ENCODE measurements around the gene ZBTB7C. TPM values are rescaled to one million over a fixed set of nuclear protein-coding genes. Genes with fewer than 3 reads are reported as not detected.
A peak's percentile ranks its signal among the peaks of the same experiment; 100 is the strongest.

The ZBTB7C gene
- polyA plus RNA-seq, 4 donors: 14.8 to 18.7 (median 17.2) TPM

GRCh38 chr18:48173557-48173956 is 235.6 kb downstream of the ZBTB7C start:
- DNase-seq (ENCODE audit: low read depth in 4 of 4, low spot score in 3 of 4): no peak

DNA sequence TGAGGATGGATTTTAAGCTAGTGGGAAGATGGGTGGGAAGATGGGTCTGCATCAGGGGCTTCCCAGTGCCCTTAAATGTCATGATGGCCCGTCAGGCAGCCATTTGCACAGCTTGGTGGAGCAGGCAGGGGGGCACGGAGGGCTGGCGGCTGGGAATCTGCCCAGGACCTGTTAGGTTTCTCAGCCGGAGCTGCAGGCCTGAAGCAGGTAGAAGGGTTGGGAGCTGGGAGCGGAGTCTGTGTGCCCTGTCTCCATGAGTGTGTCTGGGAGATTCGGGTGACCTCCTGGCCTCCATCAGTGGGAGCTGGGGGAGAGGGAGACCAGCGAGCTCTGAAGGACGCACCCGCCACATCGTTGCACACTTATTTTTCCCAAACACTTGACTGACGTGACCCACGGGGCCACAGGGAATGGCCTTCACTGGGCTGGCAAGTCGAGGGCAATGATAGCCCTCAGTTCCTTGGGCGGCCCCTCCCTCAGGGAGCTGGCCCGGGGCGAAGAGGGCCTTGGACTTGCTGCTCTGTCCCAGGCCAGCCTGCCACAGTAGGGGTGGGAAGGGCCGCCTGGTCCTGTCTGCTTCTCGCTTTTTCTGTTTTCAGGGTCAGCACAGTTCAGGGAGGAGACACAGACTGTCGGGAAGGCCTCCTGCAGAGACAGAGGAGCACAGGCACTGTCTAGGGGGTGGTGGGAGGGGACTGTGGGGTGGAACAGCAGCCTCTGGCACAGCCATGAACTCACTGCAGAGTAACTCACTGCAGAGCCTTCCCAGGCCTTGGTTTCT is 236.8 kb downstream of the ZBTB7C start:
- DNase-seq (ENCODE audit: low read depth in 4 of 4, low spot score in 3 of 4): no peak

GRCh38 chr18:48171490-48172188 is 237.5 kb downstream of the ZBTB7C start:
- DNase-seq (ENCODE audit: low read depth in 4 of 4, low spot score in 3 of 4): no peak

GRCh38 chr18:48170651-48171050 is 238.5 kb downstream of the ZBTB7C start:
- DNase-seq (ENCODE audit: low read depth in 4 of 4, low spot score in 3 of 4): no peak

DNA sequence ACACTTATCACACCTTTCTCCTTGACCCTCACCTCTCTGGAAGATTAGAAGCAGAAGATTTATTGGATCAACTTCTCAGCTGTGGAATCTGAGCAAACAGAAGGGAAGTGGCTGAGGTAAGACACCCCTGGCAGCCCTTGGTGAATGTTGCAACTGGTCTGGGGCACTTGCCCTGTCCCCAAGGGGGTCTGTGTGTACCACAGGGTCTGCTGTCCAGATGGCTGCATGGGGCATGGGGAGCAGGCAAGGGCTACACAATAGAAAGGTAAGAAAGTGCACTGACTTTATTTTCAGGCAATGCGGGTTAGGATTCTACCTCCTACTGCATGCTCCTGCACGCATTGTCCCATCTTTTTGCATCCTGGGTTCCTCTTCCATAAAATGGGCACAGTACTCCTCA is 240.3 kb downstream of the ZBTB7C start:
- no peak for DNase-seq (ENCODE audit: low read depth in 4 of 4, low spot score in 3 of 4)

DNA sequence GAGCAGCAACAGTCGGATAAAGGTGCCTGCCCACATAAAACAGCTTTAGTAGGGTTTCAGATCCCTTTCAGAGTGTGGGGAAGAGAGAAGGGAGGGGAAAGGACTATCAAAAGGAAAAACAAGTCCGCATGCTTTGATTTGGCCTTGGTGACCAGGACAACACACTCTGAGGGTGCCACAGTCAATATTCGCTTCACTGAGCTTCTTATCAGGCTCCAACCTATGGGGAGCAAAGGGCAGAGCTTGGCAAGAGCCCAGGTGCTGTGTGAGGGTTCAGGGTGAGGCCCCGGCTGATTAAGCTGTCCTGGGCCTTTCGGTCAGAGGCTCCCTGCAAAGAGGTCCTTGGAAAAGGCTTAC is 241.3 kb downstream of the ZBTB7C start:
- no peak for DNase-seq (ENCODE audit: low read depth in 4 of 4, low spot score in 3 of 4)

DNA sequence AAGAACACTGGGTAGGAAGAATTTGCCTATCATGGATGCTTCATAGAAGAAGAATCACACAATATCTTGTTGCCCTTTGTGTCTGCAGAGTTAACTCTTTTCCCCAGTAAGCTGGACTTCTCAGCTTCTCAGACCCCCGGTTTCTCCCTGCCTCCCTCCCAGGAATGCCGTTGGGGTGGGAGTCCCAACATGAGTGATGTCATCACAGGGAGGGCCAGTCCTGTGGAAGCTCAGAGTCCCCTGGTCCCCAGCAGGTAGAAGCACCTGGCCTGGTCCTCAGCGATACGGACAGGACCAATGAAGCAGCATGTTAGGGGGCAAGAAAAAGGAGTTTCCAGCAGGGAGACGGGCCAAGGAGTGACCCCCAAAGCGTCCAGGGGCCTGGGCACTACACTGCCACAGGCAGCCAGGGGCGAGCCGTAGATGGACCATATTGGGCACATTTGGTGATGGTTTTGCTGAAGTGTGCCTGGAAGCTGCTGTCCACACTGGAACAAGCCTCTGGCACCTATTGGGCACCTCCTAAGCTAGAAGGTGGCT is 242.8 kb downstream of the ZBTB7C start:
- no peak for DNase-seq (ENCODE audit: low read depth in 4 of 4, low spot score in 3 of 4)

- no peak for DNase-seq (ENCODE audit: low read depth in 4 of 4, low spot score in 3 of 4)
These were observed 243.9 kb downstream of the ZBTB7C start for GRCh38 chr18:48165111-48165866.

- no peak for DNase-seq (ENCODE audit: low read depth in 4 of 4, low spot score in 3 of 4)
These were observed 244.5 kb downstream of the ZBTB7C start for GRCh38 chr18:48164701-48165100.

DNA sequence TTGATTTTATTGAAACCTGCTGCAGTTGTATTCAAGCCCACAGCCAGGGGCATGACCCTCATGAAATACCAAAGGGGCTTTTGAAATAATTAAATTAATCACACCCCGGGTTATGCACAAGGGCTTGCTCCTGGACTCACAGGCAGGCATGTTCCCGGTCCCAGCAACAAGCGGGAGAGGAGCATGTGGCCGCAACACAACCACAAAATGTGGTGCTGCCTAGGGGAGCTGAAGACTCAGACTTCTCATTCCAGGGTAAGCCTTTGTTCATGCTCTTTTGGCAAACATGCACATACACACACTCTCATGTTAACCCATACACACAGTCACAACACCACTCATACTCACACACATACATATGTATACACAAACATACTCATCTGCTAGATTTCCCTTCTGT is 245.1 kb downstream of the ZBTB7C start:
- no peak for DNase-seq (ENCODE audit: low read depth in 4 of 4, low spot score in 3 of 4)

DNA sequence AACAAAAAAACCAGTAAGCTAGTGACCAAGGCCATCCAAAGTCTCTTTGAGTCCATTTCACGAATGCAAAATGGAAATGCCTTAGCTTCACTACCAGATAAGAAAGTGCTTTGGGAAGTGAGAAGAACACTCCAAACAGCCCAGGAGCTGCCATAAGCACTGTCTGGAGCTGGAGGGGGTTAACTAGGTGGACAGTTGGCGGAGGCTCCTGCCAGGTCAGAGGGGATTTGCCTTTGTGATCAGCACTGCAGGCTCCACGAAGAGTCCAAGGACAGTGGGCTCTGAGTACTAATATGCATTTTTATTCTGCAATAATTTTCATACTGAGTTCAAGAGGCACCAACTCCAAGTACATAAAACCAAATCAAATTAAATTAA is 245.5 kb downstream of the ZBTB7C start:
- DNase-seq (ENCODE audit: low read depth in 4 of 4, low spot score in 3 of 4): no peak

- no peak for DNase-seq (ENCODE audit: low read depth in 4 of 4, low spot score in 3 of 4)
These were observed 246.0 kb downstream of the ZBTB7C start for GRCh38 chr18:48162956-48163737.

DNA sequence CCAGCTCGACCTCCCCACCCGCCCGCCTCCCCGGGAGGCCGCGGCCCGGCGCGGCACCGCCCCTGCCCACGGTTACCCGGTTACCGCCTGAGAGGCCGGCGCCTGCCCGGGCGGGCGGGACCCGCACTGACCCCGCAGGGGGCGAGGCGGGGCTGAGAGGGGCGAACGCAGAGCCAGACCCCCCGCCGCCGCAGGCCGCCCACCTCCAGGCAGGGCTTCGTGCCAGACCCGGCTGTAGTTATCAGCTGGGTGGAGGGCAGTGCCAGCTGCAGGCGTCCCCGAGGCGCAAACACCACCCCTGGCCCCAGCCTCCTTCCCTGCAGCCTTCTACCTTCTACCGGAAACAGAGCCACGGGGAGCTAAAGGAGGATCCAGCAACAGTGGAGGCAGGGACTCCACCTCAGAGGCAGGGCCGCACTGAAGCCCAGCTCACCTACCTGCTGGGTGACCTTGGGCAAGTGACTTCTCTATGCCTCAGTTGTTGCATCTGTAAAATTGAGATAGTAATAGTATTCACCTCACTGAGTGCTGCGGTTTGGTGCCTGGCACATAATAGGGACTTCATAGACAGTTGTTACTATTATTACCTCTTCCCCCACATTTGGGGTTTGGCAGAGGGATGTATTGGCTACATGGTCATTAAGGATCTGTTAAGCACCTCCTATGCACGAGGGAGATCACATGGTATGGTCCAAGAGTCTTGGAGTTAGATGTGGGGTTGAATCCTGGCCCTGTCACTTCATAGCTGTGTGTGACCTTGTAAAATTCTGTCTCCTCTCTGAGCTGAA is 247.1 kb downstream of the ZBTB7C start:
- no peak for DNase-seq (ENCODE audit: low read depth in 4 of 4, low spot score in 3 of 4)

- peak; percentile 61 to 81 (median 74) for DNase-seq (ENCODE audit: low read depth in 4 of 4, low spot score in 3 of 4)
These were observed 247.8 kb downstream of the ZBTB7C start for GRCh38 chr18:48161191-48161910.

DNA sequence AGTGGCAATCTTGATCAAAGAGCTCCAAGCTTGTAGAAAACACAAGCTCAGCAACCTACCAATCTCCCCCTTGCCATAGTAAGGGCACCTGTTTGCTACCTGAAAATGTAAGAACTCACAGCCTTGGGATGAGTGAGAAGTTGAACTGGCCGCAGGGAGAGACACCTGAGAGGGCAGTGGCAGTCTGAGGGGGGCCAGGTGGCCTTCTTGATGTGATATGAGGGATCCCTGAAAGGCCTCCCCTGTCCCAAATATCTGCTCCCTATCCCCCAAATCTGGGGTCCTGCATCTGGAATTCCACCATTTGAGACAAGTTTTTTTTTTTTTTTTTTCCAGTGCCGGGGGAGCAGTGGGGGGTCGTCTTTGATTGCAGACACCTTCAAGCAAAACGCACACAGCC is 248.6 kb downstream of the ZBTB7C start:
- no peak for DNase-seq (ENCODE audit: low read depth in 4 of 4, low spot score in 3 of 4)

DNA sequence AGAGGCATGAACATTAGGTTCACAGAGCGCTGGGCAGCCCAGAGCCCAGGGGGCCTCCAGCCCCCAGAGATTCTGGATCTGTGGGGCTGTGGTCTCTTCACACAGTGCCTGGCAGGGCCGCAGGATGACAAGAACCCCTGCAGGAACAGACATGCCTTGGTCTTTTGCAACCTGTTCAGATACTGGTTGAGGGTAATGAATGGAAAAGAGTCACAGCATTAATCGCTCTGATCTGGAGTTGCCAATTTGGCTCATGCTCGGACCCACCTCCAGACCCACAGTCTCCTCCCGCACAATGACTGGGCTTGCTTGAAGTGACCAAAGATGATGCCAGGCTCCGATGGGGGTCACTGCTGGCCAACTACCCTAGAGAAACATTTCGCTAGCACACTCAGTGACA is 249.4 kb downstream of the ZBTB7C start:
- DNase-seq (ENCODE audit: low read depth in 4 of 4, low spot score in 3 of 4): no peak

DNA sequence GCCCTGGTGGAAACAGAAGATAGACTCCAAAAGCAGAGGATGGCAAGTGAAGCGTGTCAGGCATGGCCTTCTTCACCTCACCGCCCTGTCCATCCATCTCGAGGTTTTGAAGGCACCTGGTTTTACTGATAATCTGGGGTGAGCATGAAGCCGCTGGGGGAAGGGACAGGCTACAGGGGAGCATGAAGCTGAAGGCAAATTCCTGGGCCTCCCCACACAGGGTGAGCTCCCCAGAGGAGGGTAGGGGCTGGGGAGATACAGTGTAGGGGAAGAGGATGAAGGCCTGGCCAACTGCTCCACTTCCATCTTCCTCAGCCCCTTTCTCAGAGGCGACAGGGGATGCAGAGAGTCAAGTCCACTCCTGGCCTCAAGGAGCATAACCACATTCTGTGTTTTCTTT is 250.5 kb downstream of the ZBTB7C start:
- DNase-seq (ENCODE audit: low read depth in 4 of 4, low spot score in 3 of 4): no peak

DNA sequence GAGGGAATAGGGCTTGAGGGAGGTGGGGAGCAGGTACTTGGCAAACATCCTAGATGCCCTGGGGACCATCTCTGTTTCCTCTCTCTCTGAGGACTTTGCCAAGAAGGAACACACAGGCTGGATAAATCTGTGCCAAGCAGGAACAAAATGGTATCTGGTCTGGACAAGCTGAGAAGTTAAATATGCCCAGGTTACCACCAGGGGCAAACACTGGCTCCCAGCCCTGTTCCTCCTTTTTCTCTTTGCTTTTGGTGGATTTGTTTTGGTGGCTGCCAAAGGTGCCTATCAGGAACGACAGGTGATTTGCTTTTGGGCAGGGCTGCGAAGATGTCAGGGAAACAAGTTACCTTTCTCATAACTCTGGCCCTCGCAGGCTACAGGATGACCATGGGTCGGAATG is 251.2 kb downstream of the ZBTB7C start:
- DNase-seq (ENCODE audit: low read depth in 4 of 4, low spot score in 3 of 4): no peak

- DNase-seq (ENCODE audit: low read depth in 4 of 4, low spot score in 3 of 4): no peak
These were observed 253.3 kb downstream of the ZBTB7C start for GRCh38 chr18:48155856-48156255.
